ENCODE measurements around the gene DPF3.

- TF ChIP-seq CTCF (IDR thresholded peaks at IDR 0.05) (no peak), REST (IDR thresholded peaks at IDR 0.05; ENCODE audit: insufficient read depth in 1 of 2, low read depth in 2 of 2, low read length in 1 of 2) (no peak), POLR2AphosphoS5 (IDR thresholded peaks at IDR 0.05; ENCODE audit: low read depth, low read length) (no peak)
These were observed 105.6 kb downstream of the DPF3 start for GRCh38 chr14:72788255-72788654.
